HG02885 (cell line): Measurements from ENCODE around the gene PPP1R18.
"Not testable (repeated sequence)": the region's sequence is repeated elsewhere in the genome, so short reads cannot be mapped to it uniquely, and the experiment has no call there.

Experiments used
- ATAC-seq: cut with Tn5 transposase; IDR thresholded peaks from one replicate; pipeline ENCODE4 v1.9.1; 2021; ENCODE audit warnings: mild to moderate bottlenecking; ENCODE audit not compliant: unreplicated experiment, poor library complexity

The PPP1R18 gene

DNA sequence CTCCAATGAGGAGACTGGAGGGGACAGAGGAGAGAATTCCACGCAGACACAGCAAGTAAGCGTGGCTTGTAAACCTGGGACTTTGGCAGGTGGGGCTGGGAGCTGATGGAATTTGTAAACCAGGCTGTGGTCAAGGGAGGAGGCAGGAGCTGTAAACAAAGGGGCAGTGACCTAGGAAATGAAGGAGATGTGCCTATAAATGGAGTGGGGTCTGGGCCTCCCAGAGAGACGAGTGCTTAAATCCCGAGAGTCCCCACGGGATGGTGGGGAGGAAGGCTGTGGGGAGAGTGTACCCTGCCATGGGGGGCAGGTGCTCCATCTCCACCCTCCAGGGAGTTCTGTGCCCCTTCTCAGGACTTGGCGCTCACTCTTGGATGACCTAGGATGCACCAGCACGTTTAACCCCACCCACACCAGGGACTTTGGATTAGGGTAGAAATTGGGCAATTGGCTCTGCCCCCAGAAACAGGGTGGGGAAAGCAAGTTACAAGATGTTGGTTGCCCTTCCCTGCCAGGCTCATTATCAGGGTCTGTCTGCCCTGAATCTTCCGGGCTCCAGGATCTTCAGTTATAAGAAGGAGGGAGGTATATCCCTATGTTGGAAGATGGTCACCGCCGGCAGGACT is 9.7 kb downstream of the PPP1R18 start:
- ATAC-seq: no peak

DNA sequence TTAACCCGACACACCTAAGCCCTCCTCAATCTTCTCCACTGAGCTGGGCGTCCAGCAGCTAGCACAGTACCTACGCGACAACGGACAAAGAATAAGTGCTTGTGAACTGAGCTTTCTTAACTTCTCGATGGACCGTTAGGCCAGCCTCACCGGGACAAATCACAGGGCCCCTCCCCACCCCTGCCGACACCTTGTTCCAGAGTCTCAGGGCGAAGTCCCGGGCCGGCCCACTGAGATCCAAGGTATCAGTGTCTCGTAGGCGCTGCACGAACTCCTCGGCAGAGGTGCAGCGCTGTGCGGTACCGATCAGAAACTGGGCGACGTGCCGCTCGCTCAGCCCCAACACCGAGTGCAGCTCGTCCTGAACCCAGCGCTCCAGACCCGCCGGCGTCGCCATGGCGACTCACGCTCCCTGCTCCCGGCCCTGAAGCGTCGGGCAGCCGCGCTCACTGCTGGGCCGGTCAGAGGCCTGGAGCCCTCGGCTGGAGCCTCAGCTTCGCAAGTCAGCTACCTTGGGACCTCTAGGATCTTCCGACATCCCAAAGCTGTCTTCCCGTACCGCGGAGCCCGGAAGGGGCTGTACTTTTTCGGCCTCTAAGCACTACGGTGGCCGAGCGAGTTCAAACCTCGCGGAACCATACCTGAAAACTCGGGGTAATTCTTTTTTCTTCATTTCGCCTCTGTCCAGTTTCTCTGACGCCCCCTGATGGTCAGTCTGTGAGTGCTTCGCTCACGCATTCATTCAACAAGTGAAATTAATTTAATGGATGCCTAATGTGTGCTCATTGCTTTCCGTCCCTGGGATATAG is 13.8 kb downstream of the PPP1R18 start, which contains the start of gene DHX16:
TSS of gene DHX16 (minus strand) at position 562 of the 809 bp plus-strand sequence. CDS start at position 397, 165 bp downstream.
- ATAC-seq: peak; percentile 80

DNA sequence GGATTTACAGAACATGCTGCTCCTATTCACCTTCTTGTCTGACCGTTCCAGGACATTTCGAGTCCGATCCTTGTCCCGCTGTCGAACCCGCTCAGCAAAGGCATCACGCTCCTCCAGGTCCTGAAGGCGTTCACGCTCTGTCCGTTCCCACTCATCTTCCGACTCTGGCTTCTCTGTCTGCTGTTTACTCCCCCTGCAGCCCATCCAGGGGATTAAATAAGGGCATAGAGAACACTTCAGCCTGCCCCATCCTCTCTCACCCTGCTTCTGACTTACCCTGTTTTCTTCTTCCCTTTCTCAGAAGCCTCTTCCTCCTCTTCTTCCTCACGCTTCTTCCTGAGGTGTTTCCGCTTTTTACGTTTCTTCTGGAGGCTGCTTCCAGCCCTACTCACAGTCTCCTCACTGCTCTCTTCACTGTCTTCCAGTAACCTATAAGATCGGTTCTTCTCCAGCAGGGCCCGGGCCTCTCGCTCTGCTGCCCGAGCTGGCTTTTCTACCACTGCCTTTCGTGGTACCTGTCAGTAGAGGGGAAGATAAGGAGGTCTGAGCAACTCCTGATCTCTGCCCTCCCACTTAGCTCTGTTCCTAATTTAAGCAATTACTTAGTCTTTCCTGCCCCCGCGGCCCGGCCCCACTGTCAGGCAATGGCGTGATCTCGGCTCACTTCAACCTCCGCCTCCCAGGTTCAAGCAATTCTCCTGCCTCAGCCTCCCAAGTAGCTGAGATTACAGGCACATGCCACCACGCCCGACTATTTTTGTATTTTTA is 15.5 kb downstream of the PPP1R18 start:
- ATAC-seq: no peak

DNA sequence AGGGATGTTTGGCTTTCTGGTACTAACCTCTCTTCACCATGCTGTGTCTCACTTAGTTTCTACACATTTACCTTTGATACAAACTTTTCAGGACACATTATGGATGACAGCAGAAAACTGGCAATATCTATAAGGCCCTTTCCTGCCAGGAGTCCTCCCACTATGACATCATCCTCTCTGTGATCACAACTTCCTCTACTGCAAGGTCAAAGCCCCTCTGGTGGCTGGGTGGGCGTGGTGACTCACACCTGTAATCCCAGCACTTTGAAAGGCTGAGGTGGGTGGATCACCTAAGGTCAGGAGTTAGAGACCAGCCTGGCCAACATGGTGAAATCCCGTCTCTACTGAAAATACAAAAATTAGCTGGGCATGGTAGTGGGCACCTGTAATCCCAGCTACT is 20.1 kb downstream of the PPP1R18 start:
- not testable (repeated sequence) for ATAC-seq

DNA sequence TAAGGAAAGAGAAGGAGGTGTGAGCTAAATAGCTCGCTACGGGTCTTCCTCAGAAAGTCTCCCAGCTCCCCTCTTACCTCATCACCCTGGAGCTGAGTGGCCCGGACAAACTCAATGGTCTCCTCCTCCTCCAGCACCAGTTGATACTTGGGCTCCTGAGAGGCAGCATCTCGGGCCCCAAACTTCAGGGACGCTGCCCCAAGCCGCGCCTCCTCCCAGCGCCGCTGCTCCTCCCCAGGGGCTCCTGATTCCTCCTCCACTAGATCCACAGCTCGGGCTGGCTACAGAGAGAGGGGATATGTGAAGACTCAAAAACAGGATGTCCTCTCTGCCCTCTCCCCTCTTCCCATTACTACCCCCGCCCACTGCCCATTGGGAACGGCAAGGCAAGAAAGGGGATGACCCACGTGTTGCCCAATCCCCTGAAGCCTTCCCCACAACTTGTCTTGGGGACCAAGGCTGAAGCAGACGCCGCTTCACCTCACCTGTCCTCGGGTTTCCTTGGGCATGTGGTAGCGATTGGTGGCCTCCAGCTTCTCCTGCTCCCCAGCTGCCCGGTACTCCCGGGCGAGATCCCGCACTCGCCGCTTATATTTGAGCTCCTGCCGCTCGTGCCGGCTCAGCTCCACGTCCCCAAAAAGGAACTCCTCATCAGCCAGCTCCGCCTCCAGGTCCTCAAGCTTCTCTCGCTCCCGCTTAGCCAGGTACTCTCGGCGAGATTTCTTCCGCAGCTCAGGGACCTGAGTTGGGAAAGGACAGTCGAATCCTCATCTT is 21.3 kb downstream of the PPP1R18 start:
- ATAC-seq: no peak

DNA sequence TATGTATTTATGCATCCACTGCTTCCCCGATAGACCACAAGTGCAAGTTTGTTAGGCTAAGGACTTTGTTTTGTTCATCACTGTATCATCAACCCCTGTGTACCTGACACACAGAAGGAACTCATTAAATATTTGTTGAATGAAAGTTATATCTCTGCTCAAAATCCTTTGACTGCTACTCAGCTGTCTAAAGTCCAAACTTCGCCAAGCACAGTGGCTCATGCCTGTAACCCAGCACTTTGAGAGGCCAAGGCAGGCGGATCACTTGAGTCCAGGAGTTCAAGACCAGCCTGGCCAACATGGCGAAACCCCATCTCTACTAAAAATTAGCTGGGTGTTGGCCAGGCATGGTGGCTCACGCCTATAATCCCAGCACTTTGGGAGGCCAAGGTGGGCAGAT is 28.5 kb downstream of the PPP1R18 start:
- not testable (repeated sequence) for ATAC-seq

DNA sequence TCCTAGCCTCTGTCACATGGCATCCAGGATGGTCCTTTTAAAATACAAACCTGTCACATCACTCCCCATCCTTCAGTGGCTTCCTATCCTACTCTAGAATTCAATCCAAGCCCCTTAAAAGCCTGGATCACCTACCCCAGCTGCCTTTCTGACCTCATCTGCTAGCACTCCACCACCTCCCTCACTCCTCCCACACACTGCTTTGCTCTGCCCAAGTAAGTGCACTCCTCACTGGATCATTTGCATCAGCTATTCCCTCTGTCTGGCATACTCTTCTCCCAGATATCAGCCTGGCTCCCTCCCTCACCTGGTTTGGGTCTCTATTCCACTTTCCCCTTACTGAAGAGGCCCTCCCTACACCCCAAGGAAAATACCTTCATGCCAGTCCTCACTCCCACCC is 29.0 kb downstream of the PPP1R18 start:
- ATAC-seq: no peak

DNA sequence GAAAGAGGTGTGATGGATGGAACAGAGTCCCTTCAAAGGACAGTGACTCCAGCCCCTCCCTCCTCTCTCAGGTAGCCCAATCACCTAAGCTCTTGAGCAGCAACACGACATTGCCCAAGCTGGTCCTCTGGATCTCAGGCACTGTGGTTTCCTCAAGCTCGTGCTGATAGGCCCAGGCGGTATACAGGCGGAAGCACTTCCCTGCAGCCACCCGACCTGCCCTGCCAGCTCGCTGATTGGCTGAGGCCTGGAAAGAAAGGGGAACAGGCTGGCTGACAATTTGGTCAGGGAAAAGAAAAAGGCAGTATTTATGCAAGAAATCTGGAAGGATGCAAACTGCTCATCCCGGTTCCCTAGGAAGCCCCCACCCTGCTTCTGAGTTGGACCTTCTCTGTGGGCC is 29.9 kb downstream of the PPP1R18 start:
- ATAC-seq: no peak

DNA sequence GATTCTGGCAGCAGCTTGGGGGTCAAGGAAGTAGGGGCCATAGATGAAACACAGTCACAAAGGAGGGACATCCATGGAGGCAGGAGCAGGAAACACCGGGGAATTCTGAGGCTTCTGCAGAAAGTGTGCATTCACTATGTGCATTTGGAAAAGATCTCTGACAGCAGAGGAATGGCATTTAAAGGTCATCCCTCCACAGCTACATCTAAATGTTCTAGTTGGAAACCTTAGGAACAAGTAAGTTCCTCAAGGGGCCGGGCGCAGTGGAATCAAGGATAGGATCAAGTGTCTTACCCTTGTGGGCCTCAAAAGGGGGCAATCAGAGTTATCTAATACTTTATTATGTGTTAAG is 30.7 kb downstream of the PPP1R18 start:
- ATAC-seq: no peak

DNA sequence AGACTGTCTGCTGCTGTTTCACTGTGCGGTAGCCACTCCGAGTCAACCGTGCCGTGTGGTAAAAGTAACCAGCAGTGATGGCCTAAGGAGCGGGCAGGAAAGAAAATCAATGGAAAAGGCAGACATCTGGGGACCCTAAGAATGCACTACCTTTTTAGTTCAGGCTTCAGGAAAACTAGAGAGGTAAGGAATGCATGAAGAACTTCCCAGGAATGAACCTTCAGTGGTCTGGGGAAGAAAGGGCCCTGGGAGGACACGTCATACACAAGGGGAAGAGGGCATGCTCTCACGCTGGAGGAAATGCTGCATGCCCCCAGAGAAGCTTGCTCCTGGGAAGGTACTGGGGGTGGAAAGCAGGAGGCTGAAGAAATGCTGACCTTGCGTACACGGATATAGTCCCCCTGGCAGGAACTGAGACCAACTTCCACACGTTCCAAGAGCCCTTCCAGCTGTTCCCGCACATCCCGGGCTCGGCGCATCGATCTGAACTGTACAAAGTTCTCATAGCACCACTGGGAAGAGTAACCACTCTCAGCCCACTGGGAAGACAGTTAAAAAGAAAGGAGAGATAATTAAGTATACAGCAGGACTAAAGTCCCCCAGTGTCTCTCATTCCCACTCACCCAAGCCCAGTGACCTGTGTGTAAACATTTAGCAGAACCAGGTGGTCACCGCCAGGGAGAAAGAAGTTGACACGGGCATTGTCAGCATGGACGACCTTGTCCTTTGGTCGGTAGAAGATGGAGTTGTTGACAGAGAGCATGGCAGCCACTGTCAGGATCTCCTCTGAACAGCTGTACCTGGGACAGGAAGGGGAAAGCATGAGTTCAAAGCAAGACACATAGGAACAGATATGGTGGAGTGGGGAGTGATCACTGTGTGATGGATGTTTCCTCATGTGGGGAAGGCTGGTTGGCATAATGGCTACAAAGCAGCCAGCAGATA is 31.4 kb downstream of the PPP1R18 start:
- ATAC-seq: no peak

DNA sequence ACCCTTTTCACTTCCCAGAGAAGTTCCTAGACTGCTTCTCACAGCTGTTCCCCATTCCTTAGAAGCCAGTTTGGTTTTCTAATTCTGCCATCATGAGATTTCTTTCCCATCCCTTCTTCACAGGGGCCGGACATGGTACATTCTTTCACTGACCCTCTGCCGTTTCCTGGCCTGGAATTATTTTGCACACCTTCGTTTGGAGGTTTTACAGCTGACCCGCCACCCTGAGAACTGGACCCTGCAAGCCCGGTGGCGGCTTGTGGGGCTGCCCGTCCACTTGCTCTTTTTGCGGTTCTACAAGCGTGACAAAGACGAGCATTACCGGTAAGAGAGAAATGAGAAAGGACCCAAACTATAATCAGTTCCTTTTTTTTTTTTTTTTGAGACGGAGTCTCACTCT is 35.3 kb downstream of the PPP1R18 start:
- ATAC-seq: no peak

DNA sequence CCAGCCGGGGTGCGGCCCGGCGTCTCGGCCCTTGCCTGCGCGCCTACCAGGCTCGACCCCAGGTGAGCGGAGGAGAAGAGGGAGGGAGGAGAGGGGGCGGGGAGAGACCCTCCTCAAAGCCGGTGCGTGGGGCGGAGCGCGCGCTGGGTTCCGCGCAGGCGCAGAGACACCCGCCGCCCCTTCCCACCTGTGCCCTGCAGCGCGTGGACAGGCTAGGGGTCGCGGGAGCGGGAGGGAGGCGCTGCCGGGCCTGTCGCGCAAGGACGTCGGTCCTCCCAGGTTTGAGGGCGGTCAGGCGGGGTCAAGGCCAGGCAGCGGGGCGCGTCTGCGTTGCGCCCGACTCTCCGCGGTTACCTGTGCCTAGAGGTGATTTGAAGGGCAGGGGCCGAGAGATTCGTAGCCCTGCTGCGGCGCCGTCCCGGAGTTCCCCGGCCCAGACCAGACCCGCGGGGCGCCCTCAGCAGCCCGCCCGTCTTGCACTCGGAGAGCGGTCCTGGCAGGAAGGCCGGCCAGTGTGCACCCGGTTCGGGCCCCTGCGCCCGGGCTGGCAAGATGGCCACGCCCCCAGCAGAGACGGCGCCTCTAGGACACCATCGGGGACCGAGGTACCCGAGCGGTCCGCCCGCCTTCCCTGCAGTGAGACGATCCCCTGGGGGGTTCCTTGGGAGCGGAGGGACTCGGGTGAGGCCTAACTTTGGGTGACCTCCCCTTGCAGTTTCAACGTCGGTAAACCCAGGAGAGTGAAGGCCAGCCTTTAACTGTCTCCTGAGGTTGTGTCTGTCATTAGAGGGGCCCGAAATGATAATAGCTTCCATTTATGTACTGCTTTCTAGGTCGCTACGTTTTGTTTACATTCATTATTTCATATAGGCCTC is 39.0 kb downstream of the PPP1R18 start:
- peak; percentile 78 for ATAC-seq

DNA sequence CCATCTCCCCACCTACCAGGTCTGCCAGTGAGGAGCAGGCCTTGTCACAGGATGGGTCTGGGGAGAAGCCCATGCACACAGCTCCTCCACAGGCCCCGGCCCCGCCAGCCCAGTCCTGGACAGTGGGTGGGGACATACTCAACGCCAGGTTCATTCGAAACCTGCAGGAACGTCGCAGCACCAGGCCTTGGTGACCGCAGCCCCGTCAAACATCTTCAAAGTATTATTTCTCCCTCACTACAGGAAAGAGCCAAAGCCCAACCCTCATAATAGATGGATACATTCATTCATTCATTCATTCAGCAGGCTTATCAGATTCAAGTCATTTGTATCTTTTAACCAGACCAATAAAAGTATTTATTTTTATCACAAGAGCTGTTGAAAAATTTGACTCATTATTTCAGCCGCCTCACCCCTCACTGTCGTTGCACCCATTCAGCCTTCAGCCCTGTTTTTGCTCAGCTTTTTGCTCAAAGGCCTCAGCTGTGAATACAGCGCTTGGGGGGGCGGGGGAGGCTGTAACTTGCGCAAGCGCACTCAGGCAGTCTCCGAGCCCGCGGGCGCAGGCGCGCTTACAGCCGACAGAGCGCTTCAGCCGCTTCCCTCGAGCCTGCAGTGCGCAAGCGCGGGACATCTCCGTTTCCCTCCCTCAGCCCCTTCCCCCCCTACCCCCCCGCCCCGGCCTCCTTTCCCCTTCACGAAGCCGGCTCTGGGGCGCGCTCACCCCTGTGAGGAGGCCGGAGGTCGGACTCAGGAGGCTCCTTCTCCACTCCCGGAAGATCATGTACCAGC is 39.8 kb downstream of the PPP1R18 start, which contains the start of gene C6orf136:
TSS of gene C6orf136 (plus strand) at position 684 of the 792 bp plus-strand sequence. CDS start at position 783, 99 bp downstream.
- peak; percentile 61 for ATAC-seq

DNA sequence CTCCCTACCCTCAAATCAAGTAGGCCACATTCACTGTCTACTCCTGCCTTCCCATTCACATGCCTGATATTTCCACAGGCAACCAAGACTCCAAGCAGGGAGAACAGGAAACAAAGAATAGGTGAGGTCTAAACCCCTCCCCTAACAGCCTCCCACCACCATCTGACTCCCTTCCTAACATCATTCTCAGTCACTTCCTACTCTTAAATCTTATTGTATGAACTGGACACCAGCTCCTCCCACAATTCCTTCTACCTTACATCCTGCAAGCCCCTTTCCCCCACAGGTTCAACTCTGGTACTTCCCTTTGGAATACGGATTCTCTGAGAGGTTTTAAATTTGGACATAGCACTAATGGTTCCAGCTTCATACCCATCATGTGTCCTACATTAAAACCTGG is 40.5 kb downstream of the PPP1R18 start:
- no peak for ATAC-seq

DNA sequence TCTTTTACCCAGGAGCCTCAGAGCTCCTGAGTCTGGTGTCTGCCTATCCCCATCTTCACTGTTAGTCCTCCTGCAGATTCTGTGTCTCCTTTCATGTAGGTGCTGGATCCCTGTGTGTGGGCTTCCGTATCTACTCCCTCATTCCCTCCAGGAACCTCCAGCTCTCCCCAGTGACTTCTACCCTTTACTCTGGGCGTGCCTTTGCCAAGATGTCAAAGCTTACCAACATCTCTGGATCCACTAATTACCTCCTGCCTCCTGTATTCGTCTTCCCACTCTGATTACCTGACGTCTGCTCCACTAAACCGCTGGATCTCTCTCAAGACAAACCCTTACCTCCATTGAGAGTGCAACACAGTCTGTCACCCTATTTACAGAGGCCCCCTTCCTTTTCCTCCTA is 41.7 kb downstream of the PPP1R18 start:
- no peak for ATAC-seq

DNA sequence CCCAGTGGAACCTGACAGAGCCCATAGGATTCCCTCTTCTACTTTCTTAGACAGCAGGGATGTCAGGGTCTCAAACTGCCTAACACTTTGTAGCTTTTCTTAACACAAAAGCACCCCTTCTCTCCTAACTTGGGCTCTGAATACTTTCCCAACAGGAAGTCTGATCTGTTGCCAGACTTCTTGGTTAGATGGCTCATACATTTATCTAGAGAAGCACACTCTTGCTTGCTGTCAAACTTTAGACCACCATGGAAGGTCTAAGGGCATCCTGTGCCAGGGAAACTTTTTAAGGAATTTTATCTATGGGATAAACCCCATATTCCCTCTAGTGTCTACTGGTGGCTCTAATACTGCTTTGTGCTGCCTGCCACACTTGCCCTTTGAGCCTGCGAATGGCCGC is 42.8 kb downstream of the PPP1R18 start:
- ATAC-seq: no peak

DNA sequence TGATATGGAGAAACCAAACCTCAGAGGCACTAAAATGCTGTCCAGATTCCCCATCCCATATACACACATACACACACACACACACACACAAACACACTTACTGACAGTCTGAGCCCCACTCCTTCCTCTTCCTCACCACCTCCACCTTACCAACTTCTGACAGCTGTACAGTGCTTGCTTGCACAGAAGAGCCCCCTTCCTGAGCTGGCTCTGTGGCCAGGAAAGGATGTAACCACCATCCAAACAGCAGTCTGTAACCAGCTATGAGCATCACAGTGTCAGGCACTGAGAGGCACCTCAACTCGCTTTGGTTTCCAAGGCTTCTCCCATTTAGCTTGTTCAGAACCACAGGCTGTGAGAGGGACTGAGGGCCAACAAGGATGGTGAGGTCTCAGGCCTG is 45.4 kb downstream of the PPP1R18 start:
- no peak for ATAC-seq

DNA sequence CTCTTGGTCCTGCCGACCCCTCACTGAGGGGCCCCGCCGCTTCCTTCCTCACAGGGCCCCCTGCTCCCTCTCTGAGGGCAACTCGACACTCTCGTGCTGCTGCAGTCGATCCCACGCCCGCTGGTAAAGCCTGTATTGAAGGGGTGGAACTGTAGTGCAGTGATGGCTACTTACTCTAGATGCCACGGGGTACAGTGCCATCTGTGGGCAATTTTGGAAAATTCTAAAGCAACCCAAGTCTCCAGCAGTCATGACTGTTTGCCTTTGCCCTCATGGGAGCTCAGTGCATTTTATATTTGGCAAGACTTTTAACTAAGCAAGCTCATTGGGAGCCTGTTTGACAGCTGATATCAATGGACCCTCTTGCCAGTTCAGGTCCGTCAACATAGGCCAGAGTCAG is 46.0 kb downstream of the PPP1R18 start:
- ATAC-seq: no peak
